H9 (cell line): Measurements from ENCODE around the gene DACH1. TPM values are rescaled to one million over a fixed set of nuclear protein-coding genes. Genes with fewer than 3 reads are reported as not detected.

Experiments used
- DNase-seq: peaks from one replicate; pipeline ENCODE4 v3.0.0-alpha.2; 2017
- H2AFZ ChIP-seq: one replicate; pipeline ENCODE4 v1.6.1; 2013; ENCODE audit warnings: mild to moderate bottlenecking, low read length, control low read depth, moderate library complexity
- H2AK5ac ChIP-seq: 2 replicates; pipeline ENCODE4 v1.6.1; 2013; ENCODE audit warnings: low read length, control low read depth, mixed read lengths; ENCODE audit not compliant: insufficient read length
- H2BK120ac ChIP-seq: one replicate; pipeline ENCODE4 v1.6.1; 2013; ENCODE audit warnings: low read depth, mild to moderate bottlenecking, low read length, control low read depth, inconsistent platforms; ENCODE audit not compliant: poor library complexity, severe bottlenecking
- H2BK12ac ChIP-seq: 2 replicates; pipeline ENCODE4 v1.6.1; 2013; ENCODE audit warnings: low read length, control low read depth, mixed read lengths, low read depth; ENCODE audit not compliant: insufficient read length
- H2BK15ac ChIP-seq: 2 replicates; pipeline ENCODE4 v1.6.1; 2013; ENCODE audit warnings: low read depth, low read length, control low read depth
- H2BK20ac ChIP-seq: one replicate; pipeline ENCODE4 v1.6.1; 2013; ENCODE audit warnings: low read depth, mild to moderate bottlenecking, low read length, control low read depth, inconsistent platforms; ENCODE audit not compliant: poor library complexity, severe bottlenecking
- H2BK5ac ChIP-seq: 2 replicates; pipeline ENCODE4 v1.6.1; 2013; ENCODE audit warnings: low read length, control low read depth, mixed read lengths; ENCODE audit not compliant: insufficient read length
- H3K14ac ChIP-seq: 2 replicates; pipeline ENCODE4 v1.6.1; 2013; ENCODE audit warnings: low read length, control low read depth; ENCODE audit not compliant: insufficient read depth
- H3K18ac ChIP-seq: 2 replicates; pipeline ENCODE4 v1.6.1; 2013; ENCODE audit warnings: low read depth, mild to moderate bottlenecking, mixed read lengths, low read length, control low read depth; ENCODE audit not compliant: insufficient read length
- H3K23ac ChIP-seq: 2 replicates; pipeline ENCODE4 v1.6.1; 2013; ENCODE audit warnings: low read length, control low read depth, mixed read lengths, low read depth; ENCODE audit not compliant: insufficient read length
- H3K23me2 ChIP-seq: 2 replicates; pipeline ENCODE4 v1.6.1; 2013; ENCODE audit warnings: low read depth, mild to moderate bottlenecking, mixed read lengths, low read length, control low read depth; ENCODE audit not compliant: insufficient read length, poor library complexity, severe bottlenecking
- H3K27ac ChIP-seq: 2 replicates; pipeline ENCODE4 v1.5.1; 2013; ENCODE audit warnings: low read length, control low read depth, mixed read lengths, low read depth; ENCODE audit not compliant: insufficient read length
- H3K27me3 ChIP-seq: 2 replicates; pipeline ENCODE4 v1.6.1; 2013; ENCODE audit warnings: low read length, control low read depth, inconsistent platforms; ENCODE audit not compliant: insufficient read depth
- H3K4ac ChIP-seq: 2 replicates; pipeline ENCODE4 v1.6.1; 2013; ENCODE audit warnings: low read depth, mild to moderate bottlenecking, control low read depth, inconsistent platforms, low read length, moderate library complexity
- H3K4me1 ChIP-seq: 2 replicates; pipeline ENCODE4 v1.6.1; 2013; ENCODE audit warnings: low read length, control low read depth, inconsistent platforms; ENCODE audit not compliant: insufficient read depth
- H3K4me2 ChIP-seq: 2 replicates; pipeline ENCODE4 v1.6.1; 2013; ENCODE audit warnings: low read length, control low read depth, mixed read lengths; ENCODE audit not compliant: insufficient read length, insufficient read depth
- H3K56ac ChIP-seq: 2 replicates; pipeline ENCODE4 v1.6.1; 2013; ENCODE audit warnings: low read depth, mild to moderate bottlenecking, mixed read lengths, low read length, control low read depth; ENCODE audit not compliant: insufficient read length
- H3K79me1 ChIP-seq: 2 replicates; pipeline ENCODE4 v1.6.1; 2013; ENCODE audit warnings: low read depth, mild to moderate bottlenecking, moderate library complexity, low read length, control low read depth, inconsistent platforms; ENCODE audit not compliant: insufficient read depth, poor library complexity, severe bottlenecking
- H3K79me2 ChIP-seq: 2 replicates; pipeline ENCODE4 v1.6.1; 2013; ENCODE audit warnings: low read length, control low read depth, inconsistent platforms; ENCODE audit not compliant: insufficient read depth
- H3K9ac ChIP-seq: 2 replicates; pipeline ENCODE4 v1.6.1; 2013; ENCODE audit warnings: low read length, control low read depth, mixed read lengths; ENCODE audit not compliant: insufficient read length; ENCODE audit errors: extremely low read depth
- H3K9me3 ChIP-seq: one replicate; pipeline ENCODE4 v1.6.1; 2013; ENCODE audit warnings: low read depth, low read length, inconsistent platforms; ENCODE audit not compliant: control insufficient read depth
- H3T11ph ChIP-seq: one replicate; pipeline ENCODE4 v1.6.1; 2013; ENCODE audit warnings: mild to moderate bottlenecking, low read length, control low read depth, inconsistent platforms
- H4K20me1 ChIP-seq: one replicate; pipeline ENCODE4 v1.6.1; 2013; ENCODE audit not compliant: control insufficient read depth, insufficient read length, insufficient read depth
- H4K5ac ChIP-seq: 2 replicates; pipeline ENCODE4 v1.6.1; 2013; ENCODE audit warnings: low read depth, mild to moderate bottlenecking, mixed read lengths, low read length, control low read depth; ENCODE audit not compliant: insufficient read length
- H4K8ac ChIP-seq: replicated peaks from 2 replicates; pipeline ENCODE4 v1.6.1; 2013; ENCODE audit warnings: low read length, control low read depth, mixed read lengths, low read depth; ENCODE audit not compliant: insufficient read length
- H4K91ac ChIP-seq: 2 replicates; pipeline ENCODE4 v1.6.1; 2013; ENCODE audit warnings: low read depth, mild to moderate bottlenecking, moderate library complexity, mixed read lengths, low read length, control low read depth; ENCODE audit not compliant: insufficient read length
- H3K27ac Mint-ChIP-seq, 3 experiments: 2 replicates in 2 of 3; 3 replicates in 1 of 3; pipeline ENCODE4 v1.8.0; 2020 to 2021; ENCODE audit warnings: mixed read lengths in 3 of 3, mild to moderate bottlenecking in 1 of 3, moderate library complexity in 1 of 3
- H3K27me3 Mint-ChIP-seq: 2 replicates; pipeline ENCODE4 v1.8.0; 2021; ENCODE audit warnings: low read depth, mild to moderate bottlenecking, moderate library complexity, mixed read lengths
- H3K36me3 Mint-ChIP-seq, 3 experiments: 2 replicates in 2 of 3; 3 replicates in 1 of 3; pipeline ENCODE4 v1.8.0; 2020 to 2021; ENCODE audit warnings: low read depth in 3 of 3, mixed read lengths in 3 of 3; ENCODE audit not compliant: insufficient read depth in 1 of 3
- H3K4me1 Mint-ChIP-seq, 2 experiments: 2 replicates each; pipeline ENCODE4 v1.8.0; 2020; ENCODE audit warnings: mixed read lengths in 2 of 2
- H3K4me3 Mint-ChIP-seq, 2 experiments: 2 replicates in 1 of 2; 3 replicates in 1 of 2; pipeline ENCODE4 v1.8.0; 2020 to 2021; ENCODE audit warnings: mild to moderate bottlenecking in 2 of 2, mixed read lengths in 2 of 2, moderate library complexity in 1 of 2
- H3K9me3 Mint-ChIP-seq, 2 experiments: 2 replicates in 1 of 2; 3 replicates in 1 of 2; pipeline ENCODE4 v1.8.0; 2020; ENCODE audit warnings: mild to moderate bottlenecking in 2 of 2, mixed read lengths in 2 of 2, moderate library complexity in 1 of 2
- CTCF ChIP-seq: fragments of 200-600 bp; sonication (generic); conservative IDR thresholded peaks from 3 replicates; pipeline ENCODE4 v1.8.0; 2021; ENCODE audit warnings: antibody characterized with exemption, mild to moderate bottlenecking
- total RNA-seq: library from RNA; stranded (reverse); gene quantifications from 2 replicates; pipeline ENCODE4 v1.2.1, GENCODE V29; 2021

DACH1 gene
- total RNA-seq, 1 experiment from 2014 or later: not detected

GRCh38 chr13:71606818-71607217, 260.2 kb downstream of the DACH1 start:
- no peak overlapping the region for H4K91ac ChIP-seq
- no peak overlapping the region for H2BK12ac ChIP-seq
- no peak overlapping the region for H3K4me3 Mint-ChIP-seq
- H4K20me1 ChIP-seq: no peaks in the 10 kb centered on the region
- DNase-seq: no peak
- no peak overlapping the region for H4K8ac ChIP-seq
- no peak overlapping the region for H3K27ac Mint-ChIP-seq
- no peak overlapping the region for H3K27ac ChIP-seq
- H3K27me3 ChIP-seq: no peaks in the 10 kb centered on the region
- H2BK20ac ChIP-seq: no peak overlapping the region
- no peak overlapping the region for H4K5ac ChIP-seq
- H2BK120ac ChIP-seq: no peak overlapping the region
- no peaks in the 10 kb centered on the region for H3K23me2 ChIP-seq
- no peaks in the 10 kb centered on the region for H3K4me1 Mint-ChIP-seq
- H2AFZ ChIP-seq: no peak overlapping the region
- H3K4me2 ChIP-seq: no peak overlapping the region
- H3K23ac ChIP-seq: no peak overlapping the region
- no peaks in the 10 kb centered on the region for H3K9me3 ChIP-seq
- no peaks in the 10 kb centered on the region for H3K79me2 ChIP-seq
- H3K14ac ChIP-seq: no peak overlapping the region
- no peak overlapping the region for H3K4ac ChIP-seq
- no peaks in the 10 kb centered on the region for H3K27me3 Mint-ChIP-seq
- no peak overlapping the region for H2AK5ac ChIP-seq
- H3K9ac ChIP-seq: no peak overlapping the region
- H3K79me1 ChIP-seq: no peaks in the 10 kb centered on the region
- no peaks in the 10 kb centered on the region for H3K36me3 Mint-ChIP-seq
- H3K56ac ChIP-seq: no peak overlapping the region
- no peak for TF ChIP-seq CTCF
- H2BK15ac ChIP-seq: no peak overlapping the region
- no peak overlapping the region for H2BK5ac ChIP-seq
- no peak overlapping the region for H3T11ph ChIP-seq
- no peak overlapping the region for H3K18ac ChIP-seq
- no peaks in the 10 kb centered on the region for H3K9me3 Mint-ChIP-seq
- no peaks in the 10 kb centered on the region for H3K4me1 ChIP-seq
